Superior temporal gyrus (tissue), 1 donor: Measurements from ENCODE around the gene NOP16.

Experiments
- DNase-seq: peaks from one replicate; pipeline ENCODE4 v3.0.0-alpha.2; 2016; ENCODE audit errors: extremely low spot score

The NOP16 gene

GRCh38 chr5:176386491-176386890 lies 1.9 kb downstream of the NOP16 start:
- no peak for DNase-seq

DNA sequence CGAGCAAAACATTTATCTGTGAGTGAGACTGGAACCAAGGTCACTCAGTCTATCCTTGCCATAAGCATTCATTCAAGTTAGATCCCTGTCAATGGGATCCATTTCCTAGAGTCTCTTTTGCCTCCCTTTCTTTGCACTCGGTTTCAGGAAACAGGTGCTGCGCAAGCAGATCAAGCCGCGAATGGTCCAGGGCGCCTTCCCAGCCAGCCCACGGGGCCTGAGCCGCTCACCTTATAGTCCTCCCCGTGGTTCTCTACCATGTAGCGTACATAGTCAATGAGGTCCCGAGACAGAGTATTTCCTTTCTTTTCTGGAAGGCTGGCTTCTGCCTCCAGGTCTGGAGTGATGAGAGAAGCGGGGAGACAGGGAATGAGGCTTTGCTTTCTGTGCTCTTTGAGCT lies 3.4 kb downstream of the NOP16 start:
- DNase-seq: no peak

- no peak for DNase-seq
These were observed 4.0 kb downstream of the NOP16 start for GRCh38 chr5:176384366-176384930.

GRCh38 chr5:176383961-176384360 lies 4.4 kb downstream of the NOP16 start:
- no peak for DNase-seq

- DNase-seq: no peak
These were observed 5.0 kb downstream of the NOP16 start for GRCh38 chr5:176383248-176383905.

DNA sequence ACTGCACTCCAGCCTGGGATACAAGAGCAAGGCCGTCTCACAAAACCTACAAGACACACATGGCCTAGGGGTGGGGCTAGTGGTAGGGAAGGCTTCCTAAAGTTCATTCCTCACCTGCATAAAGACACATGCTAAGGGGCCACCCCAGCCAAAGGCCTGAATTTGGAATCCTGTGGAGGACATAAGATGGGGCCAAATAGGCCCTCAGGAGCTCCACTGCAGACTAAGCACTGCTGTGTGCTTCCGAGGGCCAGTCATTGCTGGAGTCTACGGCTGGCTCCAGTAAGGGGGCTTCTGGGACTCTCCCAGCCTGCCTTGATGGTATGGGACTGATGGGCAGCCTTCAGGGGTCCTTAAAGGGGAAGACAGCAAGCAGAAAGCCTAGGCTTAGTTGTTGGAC lies 5.7 kb downstream of the NOP16 start:
- DNase-seq: no peak

GRCh38 chr5:176381979-176382378 lies 6.4 kb downstream of the NOP16 start:
- DNase-seq: no peak

DNA sequence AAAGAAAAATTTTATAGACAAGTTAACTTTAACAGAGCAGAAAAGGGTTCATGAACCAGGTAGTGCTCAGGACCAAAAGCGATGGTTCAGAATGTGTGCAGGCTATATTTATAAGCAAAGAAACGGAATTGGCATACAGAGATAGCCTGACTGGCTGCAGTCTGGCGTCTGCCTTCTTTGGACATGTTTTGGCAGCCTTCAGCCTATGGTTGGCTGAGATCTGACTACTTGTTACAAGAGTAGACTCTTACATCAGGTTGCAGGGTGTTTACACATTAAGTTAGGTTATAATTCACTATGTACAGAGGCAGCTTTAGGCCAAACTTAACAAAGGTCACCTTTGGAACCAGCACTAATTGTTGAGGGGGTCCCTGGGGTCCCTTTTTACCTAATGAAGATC lies 7.0 kb downstream of the NOP16 start:
- no peak for DNase-seq

DNA sequence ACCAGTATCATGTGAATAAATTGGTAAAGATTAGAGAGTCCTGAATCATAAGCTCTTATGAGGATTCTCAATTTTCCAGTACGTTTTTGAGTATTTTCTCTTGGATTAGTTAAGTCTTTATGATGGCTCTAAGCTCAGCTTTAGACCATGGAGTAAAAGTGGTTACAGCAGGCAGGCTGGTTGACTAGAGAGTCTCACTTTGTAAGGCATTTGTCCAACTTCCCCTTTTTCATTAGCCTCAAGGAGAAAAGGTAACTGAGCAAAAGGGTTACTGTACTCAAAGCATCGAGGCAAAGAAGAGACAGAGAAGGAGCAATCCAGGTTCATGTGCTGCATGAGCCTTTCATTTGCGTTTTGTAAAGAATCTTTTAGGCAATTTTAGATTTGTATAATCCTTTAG lies 8.5 kb downstream of the NOP16 start:
- DNase-seq: no peak

DNA sequence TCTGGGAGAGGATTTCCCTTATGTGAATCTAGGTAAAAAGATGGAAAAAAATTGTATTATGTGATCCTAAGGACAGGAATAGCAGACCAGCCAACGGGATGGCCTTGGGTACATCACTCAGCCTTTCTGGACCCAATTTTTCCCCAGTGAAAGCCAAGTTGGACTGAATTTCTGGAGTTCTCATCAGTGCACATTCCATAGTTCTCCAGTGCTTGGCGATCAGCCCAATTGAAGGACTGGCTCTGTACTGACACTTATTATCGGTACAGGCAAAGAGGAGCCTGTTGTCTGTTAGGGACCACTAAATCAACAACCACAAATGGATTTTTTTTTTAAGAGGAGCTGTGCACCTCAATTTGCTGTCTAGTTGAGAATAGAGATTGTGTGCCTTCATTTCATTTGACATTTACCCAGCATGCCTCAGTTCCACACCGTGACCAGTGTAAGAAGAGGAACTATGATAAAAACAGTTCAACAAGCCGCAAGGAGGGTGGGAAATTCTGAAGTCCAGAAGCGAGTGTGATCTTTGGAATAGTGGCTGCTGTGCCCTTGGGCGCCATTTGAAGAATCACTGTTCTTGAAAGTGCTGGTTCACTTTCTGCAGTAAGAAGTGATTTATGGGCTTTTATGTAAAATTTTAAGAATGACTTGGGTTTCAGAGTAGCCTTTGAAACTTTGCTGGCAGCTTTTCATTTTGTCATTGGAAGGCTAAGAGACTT lies 15.1 kb downstream of the NOP16 start:
- no peak for DNase-seq

GRCh38 chr5:176371621-176372539 lies 16.5 kb downstream of the NOP16 start:
- peak; percentile 44 for DNase-seq

DNA sequence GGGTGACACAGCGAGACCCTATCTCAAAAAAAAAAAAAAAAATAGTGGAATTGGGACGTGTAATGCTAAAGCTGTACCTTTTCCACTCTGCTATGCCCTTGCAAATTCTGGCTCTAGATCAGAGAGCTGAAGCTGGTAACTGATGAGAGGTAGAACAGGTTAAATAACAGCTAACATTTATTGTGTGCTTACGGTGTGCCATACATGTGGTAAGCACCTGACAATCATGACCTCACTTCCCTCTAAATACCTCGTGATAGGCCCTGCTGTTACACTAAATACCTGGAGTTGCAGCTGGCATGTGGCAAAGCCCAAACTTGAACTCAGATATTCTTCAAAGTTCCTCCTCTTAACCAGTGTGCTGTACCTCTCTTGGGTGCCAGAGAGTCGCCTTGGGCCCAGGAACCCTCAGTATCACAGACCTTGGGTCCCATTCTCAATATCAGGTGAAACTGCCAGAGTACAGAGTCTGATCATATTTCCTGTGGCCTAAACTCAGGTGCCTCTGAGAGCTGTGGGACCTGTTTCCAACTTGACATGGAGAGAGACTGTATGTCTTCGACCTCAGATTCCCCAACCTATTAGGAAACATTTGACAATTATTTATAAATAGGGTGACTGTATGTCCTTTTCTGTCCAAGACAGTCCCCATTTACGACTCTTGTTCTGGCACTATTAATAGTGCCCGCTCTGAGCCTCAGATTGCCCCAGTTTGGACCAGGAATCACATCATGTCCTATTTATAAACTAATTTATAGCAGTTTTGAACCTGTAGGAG lies 18.3 kb downstream of the NOP16 start:
- no peak for DNase-seq

- DNase-seq: no peak
These were observed 19.7 kb downstream of the NOP16 start for GRCh38 chr5:176368726-176369125.

DNA sequence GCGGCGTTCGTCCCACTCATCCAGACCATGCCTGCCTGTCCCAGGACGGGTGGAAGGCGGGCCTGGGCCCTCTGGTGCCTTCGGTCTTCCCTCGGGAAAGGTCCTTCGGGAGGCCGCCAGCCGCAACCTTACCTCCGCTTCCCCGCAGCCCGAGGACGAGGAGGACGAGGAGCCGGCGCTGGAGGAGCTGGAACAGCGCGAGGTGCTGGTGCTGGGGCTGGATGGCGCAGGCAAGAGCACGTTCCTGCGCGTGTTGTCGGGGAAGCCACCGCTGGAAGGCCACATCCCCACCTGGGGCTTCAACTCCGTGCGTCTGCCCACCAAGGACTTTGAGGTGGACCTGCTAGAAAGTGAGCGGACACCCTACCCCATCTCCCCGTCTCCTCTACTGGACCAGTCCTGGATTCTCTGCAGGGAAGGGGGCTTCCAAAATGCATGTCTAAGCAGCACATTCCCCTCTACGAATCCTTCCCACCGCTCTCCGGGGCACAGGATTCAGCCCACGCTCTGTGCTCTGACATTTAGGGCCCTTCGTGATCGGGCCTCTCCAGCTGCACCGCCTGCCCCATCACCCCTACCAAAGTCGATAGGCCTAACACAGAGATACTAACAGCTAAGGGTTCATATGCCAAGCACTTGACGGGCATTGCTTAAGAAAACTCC lies 22.0 kb downstream of the NOP16 start:
- DNase-seq: no peak

GRCh38 chr5:176365351-176366231 lies 22.8 kb downstream of the NOP16 start, which contains the start of gene ARL10:
Gene ARL10, plus strand, starts transcription at chr5:176365487. Its CDS starts 77 bp downstream, at chr5:176365564.
- peak; percentile 48 for DNase-seq

DNA sequence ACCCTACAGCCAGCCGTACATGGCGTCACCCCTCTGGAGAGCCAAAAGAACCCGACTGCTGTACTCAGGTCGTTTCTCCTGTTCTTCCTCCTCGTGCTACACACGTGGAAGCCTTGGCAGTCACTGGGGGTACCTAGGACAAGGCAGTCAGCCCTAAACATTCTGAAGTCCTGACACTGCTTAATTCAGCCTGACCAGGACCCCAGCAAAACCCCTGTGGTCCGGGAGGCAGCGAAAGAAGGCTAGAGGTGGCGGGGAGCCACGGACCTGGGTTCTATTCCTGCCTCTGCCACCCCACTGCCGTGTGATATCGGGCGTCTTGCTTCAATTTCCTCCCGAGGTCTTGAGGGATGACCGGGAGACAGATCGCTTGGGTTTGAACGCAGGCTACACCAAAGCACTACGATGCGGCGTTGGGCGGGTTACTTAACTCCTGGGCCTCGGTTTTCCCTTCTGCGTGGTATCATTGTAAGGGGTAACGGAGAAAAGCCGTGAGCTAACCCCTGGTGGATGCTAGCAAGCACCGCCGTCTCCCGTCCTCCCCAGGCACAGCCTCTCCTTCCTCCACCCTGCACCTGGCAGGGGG lies 23.5 kb downstream of the NOP16 start:
- DNase-seq: no peak

- no peak for DNase-seq
These were observed 26.2 kb downstream of the NOP16 start for GRCh38 chr5:176362233-176362490.

- DNase-seq: peak; percentile 92
These were observed 26.8 kb downstream of the NOP16 start, which contains the start of gene KIAA1191 for GRCh38 chr5:176361437-176362232. Gene KIAA1191, minus strand, starts transcription at chr5:176361764. Its CDS starts 2,256 bp downstream, at chr5:176359508.
